HCT116 (cell line): Measurements from ENCODE around the gene LCN10. TPM values are rescaled to one million over a fixed set of nuclear protein-coding genes. Genes with fewer than 3 reads are reported as not detected.

ENCODE experiments used
- ATAC-seq: fragments of 200-7000 bp; cut with Tn5 transposase; 2 replicates; pipeline ENCODE4 v1.9.1; 2020; ENCODE audit warnings: mild to moderate bottlenecking, moderate library complexity
- BruUV-seq: library from RNA; stranded (reverse); fragments of 400-500 nt; replicated peaks from 2 replicates; lab custom pipeline; 2021; lab: Mats Ljungman, UMichigan
- CTCF ChIA-PET: fragments of 300-600 bp; sonication (Branson Sonifier 250); formaldehyde crosslinking; loops from one replicate; lab custom pipeline; 2021; ENCODE audit warnings: antibody characterized with exemption; lab: Charles Lee
- POLR2A ChIA-PET: fragments of 300-600, 350-600 bp; sonication (Branson Sonifier 250); formaldehyde crosslinking; loops from one replicate; lab custom pipeline; 2021; ENCODE audit warnings: antibody characterized with exemption; lab: Charles Lee
- RAD21 ChIA-PET, 2 experiments: fragments of 300-600 bp; sonication (Branson Sonifier 250); formaldehyde crosslinking; loops; one replicate each; lab custom pipeline; 2023; ENCODE audit warnings: low total read pairs in 2 of 2; ENCODE audit not compliant: uncharacterized antibody in 2 of 2, unreplicated experiment in 2 of 2, low non-redundant PET in 1 of 2; lab: Charles Lee
- DNase-seq: peaks from one replicate; pipeline ENCODE4 v3.0.0-alpha.2; 2010; ENCODE audit warnings: low read depth, low spot score
- H2AFZ ChIP-seq: fragments of 200-600 bp; shearing (Covaris generic), sonication (generic); 2 replicates; pipeline ENCODE4 v1.6.1; 2017; ENCODE audit warnings: low read depth, mixed run types, mixed read lengths, antibody characterized with exemption, low read length; ENCODE audit not compliant: poor library complexity, severe bottlenecking
- H3K27ac ChIP-seq: 2 replicates; pipeline ENCODE4 v1.5.1; 2012; ENCODE audit warnings: low read depth, low read length
- H3K27me3 ChIP-seq: fragments of 200-600 bp; sonication (generic); 2 replicates; pipeline ENCODE4 v1.6.1; 2016; ENCODE audit warnings: mixed run types, low read length, mixed read lengths; ENCODE audit not compliant: insufficient read depth
- H3K36me3 ChIP-seq, 2 experiments: fragments of 200-500 bp in 1 of 2; fragments of 200-600 bp in 1 of 2; sonication (Bioruptor generic) in 1 of 2; sonication (generic) in 1 of 2; 2 replicates each; pipeline versions ENCODE4 v1.5.1 to v1.6.1; 2014 to 2016; ENCODE audit warnings: low read length in 2 of 2, inconsistent platforms in 1 of 2, mixed read lengths in 1 of 2, mixed run types in 1 of 2; ENCODE audit not compliant: insufficient read depth in 2 of 2, control insufficient read depth in 1 of 2
- H3K4me1 ChIP-seq, 2 experiments: fragments of 200-600 bp in 1 of 2; sonication (generic) in 1 of 2; 2 replicates each; pipeline versions ENCODE4 v1.5.1 to v1.6.1; 2012 to 2017; ENCODE audit warnings: low read length in 2 of 2, inconsistent platforms in 1 of 2, mild to moderate bottlenecking in 1 of 2, mixed read lengths in 1 of 2, mixed run types in 1 of 2, moderate library complexity in 1 of 2; ENCODE audit not compliant: insufficient read depth in 2 of 2, control insufficient read depth in 1 of 2
- H3K4me2 ChIP-seq: fragments of 200-600 bp; sonication (generic); 2 replicates; pipeline ENCODE4 v1.6.1; 2017; ENCODE audit warnings: mixed run types, low read length, mixed read lengths
- H3K4me3 ChIP-seq, 2 experiments: fragments of 200-600 bp in 1 of 2; sonication (generic) in 1 of 2; replicated peaks in 1 of 2; 2 replicates each; pipeline ENCODE4 v1.5.1; 2011 to 2016; ENCODE audit warnings: low read length in 2 of 2, control low read depth in 1 of 2, low read depth in 1 of 2, mild to moderate bottlenecking in 1 of 2, mixed read lengths in 1 of 2, mixed run types in 1 of 2
- H3K79me2 ChIP-seq: fragments of 200-600 bp; sonication (generic); 2 replicates; pipeline ENCODE4 v1.6.1; 2017; ENCODE audit warnings: mild to moderate bottlenecking, mixed run types, low read length, moderate library complexity, mixed read lengths; ENCODE audit not compliant: insufficient read depth
- H3K9ac ChIP-seq: fragments of 200-600 bp; sonication (generic); 2 replicates; pipeline ENCODE4 v1.6.1; 2016; ENCODE audit warnings: low read length, mixed read lengths
- H3K9me2 ChIP-seq: fragments of 200-600 bp; sonication (generic), shearing (Covaris generic); 2 replicates; pipeline ENCODE4 v1.6.1; 2017; ENCODE audit warnings: mixed run types, mild to moderate bottlenecking, moderate library complexity; ENCODE audit not compliant: insufficient read depth
- H3K9me3 ChIP-seq, 2 experiments: fragments of 200-500 bp in 1 of 2; fragments of 200-600 bp in 1 of 2; sonication (Bioruptor generic) in 1 of 2; sonication (generic) in 1 of 2; 2 replicates each; pipeline ENCODE4 v1.6.1; 2014 to 2017; ENCODE audit warnings: low read length in 2 of 2, mixed read lengths in 2 of 2, inconsistent platforms in 1 of 2, low read depth in 1 of 2, mild to moderate bottlenecking in 1 of 2, mixed run types in 1 of 2, moderate library complexity in 1 of 2; ENCODE audit not compliant: control insufficient read depth in 1 of 2, insufficient read depth in 1 of 2
- H4K20me1 ChIP-seq: fragments of 200-600 bp; sonication (generic), shearing (Covaris generic); 2 replicates; pipeline ENCODE4 v1.6.1; 2017; ENCODE audit warnings: mixed run types, mild to moderate bottlenecking, moderate library complexity; ENCODE audit not compliant: insufficient read depth
- CBX3 ChIP-seq: IDR thresholded peaks from 2 replicates; pipeline ENCODE4 v1.6.1; 2012; ENCODE audit warnings: low read depth
- CEBPB ChIP-seq: IDR thresholded peaks from 2 replicates; pipeline ENCODE4 v1.6.1; 2012; ENCODE audit warnings: low read depth
- ELF1 ChIP-seq: IDR thresholded peaks from 2 replicates; pipeline ENCODE4 v1.6.1; 2012; ENCODE audit warnings: low read depth, borderline replicate concordance
- EZH2 ChIP-seq: fragments of 200-600 bp; sonication (generic); IDR thresholded peaks from 2 replicates; pipeline ENCODE4 v1.6.1; 2017; ENCODE audit warnings: antibody characterized with exemption, mixed run types
- EZH2phosphoT487 ChIP-seq: fragments of 200-600 bp; IDR thresholded peaks from 2 replicates; pipeline ENCODE4 v1.6.1; 2018; ENCODE audit warnings: antibody characterized with exemption, borderline replicate concordance
- JUND ChIP-seq: IDR thresholded peaks from 2 replicates; pipeline ENCODE4 v1.6.1; 2012
- POLR2A ChIP-seq: IDR thresholded peaks from 2 replicates; pipeline ENCODE4 v1.7.0; 2011; ENCODE audit warnings: borderline replicate concordance; ENCODE audit not compliant: insufficient read depth, insufficient read length; ENCODE audit errors: extremely low read depth
- POLR2AphosphoS5 ChIP-seq: IDR thresholded peaks from 2 replicates; pipeline ENCODE4 v1.6.1; 2011; ENCODE audit warnings: mild to moderate bottlenecking, low read depth, low read length, moderate library complexity
- RAD21 ChIP-seq: IDR thresholded peaks from 2 replicates; pipeline ENCODE4 v1.6.1; 2012; ENCODE audit warnings: low read depth, mild to moderate bottlenecking
- SIN3A ChIP-seq: IDR thresholded peaks from 2 replicates; pipeline ENCODE4 v1.6.1; 2012; ENCODE audit warnings: low read depth
- SP1 ChIP-seq: IDR thresholded peaks from 2 replicates; pipeline ENCODE4 v1.6.1; 2012; ENCODE audit warnings: low read depth
- SRF ChIP-seq: IDR thresholded peaks from 2 replicates; pipeline ENCODE4 v1.6.1; 2012; ENCODE audit warnings: low read depth
- TCF7L2 ChIP-seq: IDR thresholded peaks from 2 replicates; pipeline ENCODE4 v1.7.0; 2011; ENCODE audit warnings: borderline replicate concordance, inconsistent platforms; ENCODE audit not compliant: insufficient read depth, insufficient read length; ENCODE audit errors: extremely low read depth
- YY1 ChIP-seq: IDR thresholded peaks from 2 replicates; pipeline ENCODE4 v1.6.1; 2011; ENCODE audit warnings: low read length, low read depth, moderate library complexity, mild to moderate bottlenecking; ENCODE audit not compliant: insufficient replicate concordance; ENCODE audit errors: extremely low read depth
- ZFX ChIP-seq: fragments of 450-650 bp; IDR thresholded peaks from 2 replicates; pipeline ENCODE4 v1.6.1; 2017
- ZNF274 ChIP-seq: fragments of 200-500 bp; sonication (Bioruptor generic); IDR thresholded peaks from 2 replicates; pipeline ENCODE4 v1.6.1; 2014; ENCODE audit warnings: mild to moderate bottlenecking, low read depth, low read length, inconsistent platforms
- intact Hi-C: fragments of 100-400 bp; cut with micrococcal nuclease; formaldehyde crosslinking; loops from 2 replicates; pipeline ENCODE4 v1.10.0; 2022
- total RNA-seq: library from RNA; stranded (reverse); gene quantifications from one replicate; pipeline ENCODE4 v1.2.1, GENCODE V29; 2021; ENCODE audit not compliant: unreplicated experiment
- TF ChIP-seq, protein P1 (sequence below), 3 experiments: fragments of 200-600 bp in 1 of 3; sonication (generic) in 1 of 3; IDR thresholded peaks in 2 of 3; conservative IDR thresholded peaks in 1 of 3; 2 replicates each; pipeline ENCODE4 v1.5.1; 2012 to 2017; ENCODE audit warnings: low read depth in 2 of 3, low read length in 2 of 3, antibody characterized with exemption in 1 of 3, borderline replicate concordance in 1 of 3, control low read depth in 1 of 3, mild to moderate bottlenecking in 1 of 3, mixed read lengths in 1 of 3, mixed run types in 1 of 3, moderate library complexity in 1 of 3; ENCODE audit not compliant: insufficient read depth in 1 of 3
- TF ChIP-seq, protein P2 (sequence below): IDR thresholded peaks from 2 replicates; pipeline ENCODE4 v1.6.1; 2012
- TF ChIP-seq, protein P3 (sequence below): IDR thresholded peaks from 2 replicates; pipeline ENCODE4 v1.6.1; 2011; ENCODE audit warnings: mild to moderate bottlenecking, low read length, moderate library complexity; ENCODE audit not compliant: insufficient replicate concordance; ENCODE audit errors: extremely low read depth

Gene LCN10
- total RNA-seq, 1 experiment from 2014 or later = not detected

DNA sequence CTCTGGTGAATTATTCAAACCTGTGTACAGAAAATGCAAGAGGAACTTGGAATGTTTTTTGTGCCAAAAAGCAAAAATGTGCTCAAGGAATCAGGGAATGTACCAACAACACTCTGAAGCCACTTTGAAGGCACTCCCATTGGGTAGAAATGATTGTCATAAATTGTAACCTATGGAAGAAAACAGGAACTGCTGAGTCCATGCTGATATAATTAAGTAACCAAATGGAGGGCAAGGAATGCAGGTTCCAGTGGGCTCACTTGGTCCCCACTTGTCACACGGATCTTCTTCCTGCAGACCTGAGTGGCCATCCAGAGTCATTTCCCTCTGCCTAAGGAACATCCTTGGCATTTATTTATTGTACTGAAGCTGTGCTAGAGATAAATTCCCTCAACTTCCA is 8.5 kb upstream of the LCN10 start:
- Histone ChIP-seq H3K4me3 (no peak overlapping the region), H2AFZ (no peak overlapping the region), H3K9me3 (peaks cover 4 to 19% of the 10 kb centered on the region in 2 experiments; a peak in 3 of 4 replicates), H3K9me2 (no peaks in the 10 kb centered on the region), H3K4me1 (no peaks in the 10 kb centered on the region), H3K36me3 (no peaks in the 10 kb centered on the region), H3K79me2 (no peaks in the 10 kb centered on the region), H3K27ac (no peak overlapping the region), H4K20me1 (no peaks in the 10 kb centered on the region), H3K27me3 (no peaks in the 10 kb centered on the region), H3K4me2 (no peak overlapping the region), H3K9ac (no peak overlapping the region)
- ChIA-PET RAD21 (no interaction called here), CTCF (no interaction called here), POLR2A (no interaction called here)
- intact Hi-C loops = no loop called here
- BruUV-seq = no TSS peak
- ATAC-seq = no peak
- DNase-seq = no peak
- TF ChIP-seq ZNF274 (no peak), JUND (no peak), POLR2AphosphoS5 (no peak), SP1 (no peak), ZFX (no peak), EZH2 (no peak), SIN3A (no peak), CEBPB (no peak), TCF7L2 (no peak), RAD21 (no peak), POLR2A (no peak), CBX3 (no peak), YY1 (no peak), SRF (no peak), ELF1 (no peak), EZH2phosphoT487 (no peak)
- TF ChIP-seq, protein P1, sequence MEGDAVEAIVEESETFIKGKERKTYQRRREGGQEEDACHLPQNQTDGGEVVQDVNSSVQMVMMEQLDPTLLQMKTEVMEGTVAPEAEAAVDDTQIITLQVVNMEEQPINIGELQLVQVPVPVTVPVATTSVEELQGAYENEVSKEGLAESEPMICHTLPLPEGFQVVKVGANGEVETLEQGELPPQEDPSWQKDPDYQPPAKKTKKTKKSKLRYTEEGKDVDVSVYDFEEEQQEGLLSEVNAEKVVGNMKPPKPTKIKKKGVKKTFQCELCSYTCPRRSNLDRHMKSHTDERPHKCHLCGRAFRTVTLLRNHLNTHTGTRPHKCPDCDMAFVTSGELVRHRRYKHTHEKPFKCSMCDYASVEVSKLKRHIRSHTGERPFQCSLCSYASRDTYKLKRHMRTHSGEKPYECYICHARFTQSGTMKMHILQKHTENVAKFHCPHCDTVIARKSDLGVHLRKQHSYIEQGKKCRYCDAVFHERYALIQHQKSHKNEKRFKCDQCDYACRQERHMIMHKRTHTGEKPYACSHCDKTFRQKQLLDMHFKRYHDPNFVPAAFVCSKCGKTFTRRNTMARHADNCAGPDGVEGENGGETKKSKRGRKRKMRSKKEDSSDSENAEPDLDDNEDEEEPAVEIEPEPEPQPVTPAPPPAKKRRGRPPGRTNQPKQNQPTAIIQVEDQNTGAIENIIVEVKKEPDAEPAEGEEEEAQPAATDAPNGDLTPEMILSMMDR (IDR thresholded peaks at IDR 0.05 in 2 of 3, conservative IDR thresholded peaks at IDR 0.05 in 1 of 3; ENCODE audit: borderline replicate concordance in 1 of 3, insufficient read depth in 1 of 3, low read depth in 2 of 3, low read length in 2 of 3) = no peak
- TF ChIP-seq, protein P2, sequence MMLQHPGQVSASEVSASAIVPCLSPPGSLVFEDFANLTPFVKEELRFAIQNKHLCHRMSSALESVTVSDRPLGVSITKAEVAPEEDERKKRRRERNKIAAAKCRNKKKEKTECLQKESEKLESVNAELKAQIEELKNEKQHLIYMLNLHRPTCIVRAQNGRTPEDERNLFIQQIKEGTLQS = no peak
- TF ChIP-seq, protein P3, sequence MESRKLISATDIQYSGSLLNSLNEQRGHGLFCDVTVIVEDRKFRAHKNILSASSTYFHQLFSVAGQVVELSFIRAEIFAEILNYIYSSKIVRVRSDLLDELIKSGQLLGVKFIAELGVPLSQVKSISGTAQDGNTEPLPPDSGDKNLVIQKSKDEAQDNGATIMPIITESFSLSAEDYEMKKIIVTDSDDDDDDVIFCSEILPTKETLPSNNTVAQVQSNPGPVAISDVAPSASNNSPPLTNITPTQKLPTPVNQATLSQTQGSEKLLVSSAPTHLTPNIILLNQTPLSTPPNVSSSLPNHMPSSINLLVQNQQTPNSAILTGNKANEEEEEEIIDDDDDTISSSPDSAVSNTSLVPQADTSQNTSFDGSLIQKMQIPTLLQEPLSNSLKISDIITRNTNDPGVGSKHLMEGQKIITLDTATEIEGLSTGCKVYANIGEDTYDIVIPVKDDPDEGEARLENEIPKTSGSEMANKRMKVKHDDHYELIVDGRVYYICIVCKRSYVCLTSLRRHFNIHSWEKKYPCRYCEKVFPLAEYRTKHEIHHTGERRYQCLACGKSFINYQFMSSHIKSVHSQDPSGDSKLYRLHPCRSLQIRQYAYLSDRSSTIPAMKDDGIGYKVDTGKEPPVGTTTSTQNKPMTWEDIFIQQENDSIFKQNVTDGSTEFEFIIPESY = no peak
